NT2/D1 (cell line): ENCODE results near the gene EFCAB10.

Experiments used
- DNase-seq: peaks from one replicate; pipeline ENCODE4 v3.0.0-alpha.2; 2011; ENCODE audit warnings: low read depth, low spot score
- H3K27me3 ChIP-seq: 2 replicates; pipeline ENCODE4 v1.6.0; 2011; ENCODE audit warnings: mild to moderate bottlenecking; ENCODE audit not compliant: insufficient read length, insufficient read depth
- H3K36me3 ChIP-seq: 2 replicates; pipeline ENCODE4 v1.6.1; 2011; ENCODE audit warnings: mild to moderate bottlenecking, low read length, mixed read lengths; ENCODE audit not compliant: insufficient read depth, insufficient read length
- H3K4me1 ChIP-seq: 2 replicates; pipeline ENCODE4 v1.5.1; 2011; ENCODE audit not compliant: insufficient read depth, insufficient read length
- H3K4me3 ChIP-seq: 2 replicates; pipeline ENCODE4 v1.5.1; 2011; ENCODE audit warnings: low read depth; ENCODE audit not compliant: insufficient read length
- H3K9ac ChIP-seq: 2 replicates; pipeline ENCODE4 v1.6.0; 2011; ENCODE audit warnings: low read depth; ENCODE audit not compliant: insufficient read length
- H3K9me3 ChIP-seq: 2 replicates; pipeline ENCODE4 v1.5.1; 2011; ENCODE audit warnings: mild to moderate bottlenecking, low read length; ENCODE audit not compliant: insufficient read depth
- SUZ12 ChIP-seq: IDR thresholded peaks from 2 replicates; pipeline ENCODE4 v1.6.1; 2011; ENCODE audit not compliant: insufficient read length, insufficient read depth; ENCODE audit errors: extremely low read depth
- YY1 ChIP-seq: IDR thresholded peaks from 2 replicates; pipeline ENCODE4 v1.6.1; 2011; ENCODE audit not compliant: insufficient read length, insufficient read depth
- ZNF274 ChIP-seq: IDR thresholded peaks from 2 replicates; pipeline ENCODE4 v1.6.1; 2011; ENCODE audit warnings: mild to moderate bottlenecking, low read depth, low read length

EFCAB10 gene

GRCh38 chr7:105581066-105581811, at the start of gene EFCAB10:
EFCAB10 (minus strand) TSS chr7:105581493; CDS start chr7:105581463, 30 bp downstream.
- no peak for TF ChIP-seq ZNF274
- no peak for TF ChIP-seq YY1
- TF ChIP-seq SUZ12 = no peak
- peak within 1 kb of the TSS; percentile 80 for H3K9ac ChIP-seq

GRCh38 chr7:105625986-105626385, 44.7 kb upstream of the EFCAB10 start:
- Histone ChIP-seq H3K4me3 (no peak overlapping the region), H3K4me1 (no peaks in the 10 kb centered on the region), H3K27me3 (no peaks in the 10 kb centered on the region), H3K36me3 (peaks cover 25% of the 10 kb centered on the region), H3K9ac (no peak overlapping the region), H3K9me3 (peaks cover 10% of the 10 kb centered on the region; the same call in 1 of the 2 replicates)
- TF ChIP-seq SUZ12 = no peak
- TF ChIP-seq YY1 = no peak
- DNase-seq = no peak

More at GRCh38 chr7:105581066-105581811, at the start of gene EFCAB10:
- no peaks in the 10 kb centered on the region for H3K27me3 ChIP-seq
- H3K36me3 ChIP-seq = no peaks in the 10 kb centered on the region
- peaks cover 13% of the 10 kb centered on the region; the same call in 1 of the 2 replicates for H3K9me3 ChIP-seq
- H3K4me1 ChIP-seq = no peaks in the 10 kb centered on the region
- DNase-seq = peak; percentile 89
- H3K4me3 ChIP-seq = peak within 1 kb of the TSS; percentile 59

GRCh38 chr7:105623906-105624305, 42.6 kb upstream of the EFCAB10 start:
- Histone ChIP-seq H3K4me3 (no peak overlapping the region), H3K4me1 (no peaks in the 10 kb centered on the region), H3K9me3 (peaks cover 10% of the 10 kb centered on the region; the same call in 1 of the 2 replicates), H3K36me3 (peaks cover 21% of the 10 kb centered on the region), H3K9ac (no peak overlapping the region), H3K27me3 (no peaks in the 10 kb centered on the region)
- DNase-seq = no peak
- TF ChIP-seq SUZ12 (no peak), ZNF274 (no peak), YY1 (no peak)

- no peak overlapping the region for H3K9ac ChIP-seq
- no peaks in the 10 kb centered on the region for H3K27me3 ChIP-seq
- H3K4me1 ChIP-seq = no peaks in the 10 kb centered on the region
- H3K9me3 ChIP-seq = peaks cover 10% of the 10 kb centered on the region; the same call in 1 of the 2 replicates
- no peak overlapping the region for H3K4me3 ChIP-seq
- no peak for DNase-seq
- H3K36me3 ChIP-seq = peaks cover 19% of the 10 kb centered on the region
- no peak for TF ChIP-seq ZNF274
Observed at GRCh38 chr7:105623378-105623777, 42.1 kb upstream of the EFCAB10 start.

- TF ChIP-seq YY1 (no peak), ZNF274 (no peak), SUZ12 (no peak)
- no peak overlapping the region for H3K9ac ChIP-seq
- no peak for DNase-seq
- peaks cover 19% of the 10 kb centered on the region for H3K36me3 ChIP-seq
- H3K4me1 ChIP-seq = no peaks in the 10 kb centered on the region
- no peak overlapping the region for H3K4me3 ChIP-seq
- peaks cover 10% of the 10 kb centered on the region; the same call in 1 of the 2 replicates for H3K9me3 ChIP-seq
- no peaks in the 10 kb centered on the region for H3K27me3 ChIP-seq
Observed at GRCh38 chr7:105622106-105622731, 40.9 kb upstream of the EFCAB10 start.

- H3K4me1 ChIP-seq = no peaks in the 10 kb centered on the region
- no peaks in the 10 kb centered on the region for H3K27me3 ChIP-seq
- H3K4me3 ChIP-seq = no peak overlapping the region
- no peak for DNase-seq
- H3K9ac ChIP-seq = no peak overlapping the region
- peaks cover 8% of the 10 kb centered on the region; the same call in 1 of the 2 replicates for H3K9me3 ChIP-seq
- peaks cover 19% of the 10 kb centered on the region for H3K36me3 ChIP-seq
- TF ChIP-seq YY1 (no peak), SUZ12 (no peak), ZNF274 (no peak)
Observed at GRCh38 chr7:105621617-105622016, 40.3 kb upstream of the EFCAB10 start.

- Histone ChIP-seq H3K27me3 (no peaks in the 10 kb centered on the region), H3K36me3 (peaks cover 19% of the 10 kb centered on the region), H3K4me1 (no peaks in the 10 kb centered on the region), H3K4me3 (no peak overlapping the region), H3K9me3 (peaks cover 4% of the 10 kb centered on the region; the same call in 1 of the 2 replicates), H3K9ac (no peak overlapping the region)
- TF ChIP-seq SUZ12 = no peak
- TF ChIP-seq ZNF274 = no peak
- no peak for TF ChIP-seq YY1
- no peak for DNase-seq
Observed at GRCh38 chr7:105621176-105621575, 39.9 kb upstream of the EFCAB10 start.
